ENCODE results near the gene COL16A1. TPM values are rescaled to one million over a fixed set of nuclear protein-coding genes. Genes with fewer than 3 reads are reported as not detected.
A peak's percentile ranks its signal among the peaks of the same experiment; 100 is the strongest.

The COL16A1 gene
- total and polyA plus RNA-seq, 2 of the 13 experiments (the other 11 are each of a cell fraction or from before 2014, with no cell fraction given): 4.3 to 12.2 TPM

GRCh38 chr1:31615414-31615813 is 88.4 kb downstream of the COL16A1 start:
- peaks cover 7 to 45% of the 10 kb centered on the region in 2 experiments for H3K27me3 ChIP-seq (ENCODE audit: control insufficient read depth in 1 of 2, insufficient read depth in 2 of 2, low read length in 2 of 2)
- no peak for FAIRE-seq
- peak; percentile 7; the same call in 1 of the 3 replicates for ATAC-seq
- no peaks in the 10 kb centered on the region for H4K20me1 ChIP-seq (ENCODE audit: insufficient read depth, low read length)
- H3K9ac ChIP-seq (ENCODE audit: insufficient read depth, low read depth, low read length): no peak overlapping the region
- TF ChIP-seq ZNF652 (CRISPR knock-in tag; IDR thresholded peaks at IDR 0.05; ENCODE audit: borderline replicate concordance, low read depth): no peak
- no peak for TF ChIP-seq EED (CRISPR knock-in tag; IDR thresholded peaks at IDR 0.05)
- no peak for TF ChIP-seq PREB (CRISPR knock-in tag; IDR thresholded peaks at IDR 0.05)
- TF ChIP-seq HMGA1 (CRISPR knock-in tag; conservative IDR thresholded peaks at IDR 0.05): no peak
- TF ChIP-seq SRSF9 (IDR thresholded peaks at IDR 0.05; ENCODE audit: borderline replicate concordance, insufficient read depth, low read depth, low read length, poor library complexity, severe bottlenecking): no peak
- no peak for TF ChIP-seq FOXA1 (IDR thresholded peaks at IDR 0.05)
- no peak for TF ChIP-seq FOXA1 (CRISPR knock-in tag; IDR thresholded peaks at IDR 0.05)
- no peak for TF ChIP-seq BRD4 (CRISPR knock-in tag; IDR thresholded peaks at IDR 0.05)
- no peak for TF ChIP-seq TGIF2 (CRISPR knock-in tag; IDR thresholded peaks at IDR 0.05)
- no peak for TF ChIP-seq ZNF570 (CRISPR knock-in tag; IDR thresholded peaks at IDR 0.05; ENCODE audit: borderline replicate concordance)
- no peak for TF ChIP-seq ZGPAT (CRISPR knock-in tag; IDR thresholded peaks at IDR 0.05)
- TF ChIP-seq AFF4 (CRISPR knock-in tag; IDR thresholded peaks at IDR 0.05): no peak
- no peak for TF ChIP-seq ZNF350 (CRISPR knock-in tag; IDR thresholded peaks at IDR 0.05; ENCODE audit: borderline replicate concordance, low read depth)
- TF ChIP-seq HOXA9 (CRISPR knock-in tag; IDR thresholded peaks at IDR 0.05; ENCODE audit: borderline replicate concordance): no peak
- TF ChIP-seq KDM5A (IDR thresholded peaks at IDR 0.05; ENCODE audit: borderline replicate concordance, low read length): no peak
- no peak for TF ChIP-seq TFDP2 (CRISPR knock-in tag; IDR thresholded peaks at IDR 0.05)
- no peak for TF ChIP-seq ZSCAN29 (CRISPR knock-in tag; conservative IDR thresholded peaks at IDR 0.05)
- no peak for TF ChIP-seq TRIM22 (IDR thresholded peaks at IDR 0.05)
- H3K79me2 ChIP-seq (ENCODE audit: insufficient read depth, low read length): no peaks in the 10 kb centered on the region
- peaks cover 9% of the 10 kb centered on the region; the same call in 1 of the 2 replicates for H3K4me1 ChIP-seq (ENCODE audit: insufficient read depth, low read length)
- no TSS peak for BruUV-seq (replicated peaks)
- DNase-seq (ENCODE audit: low spot score): no peak
- no peak overlapping the region for H3K4me3 ChIP-seq (replicated peaks in 1 of 3; ENCODE audit: insufficient read depth in 1 of 3, low read depth in 2 of 3, low read length in 3 of 3)
- H3K27ac ChIP-seq (ENCODE audit: extremely low read length, insufficient read depth, low read length): no peak overlapping the region
- no peaks in the 10 kb centered on the region for H3K9me3 ChIP-seq (ENCODE audit: low read length)
- in situ Hi-C loops (cut with HindIII; ENCODE audit: extremely low pct_ligation_motif_present, low pct_unique_long_range_greater_than_20kb) (no loop called here), intact Hi-C loops (cut with micrococcal nuclease; ENCODE audit: unreplicated experiment) (no loop called here)
- H2AFZ ChIP-seq (ENCODE audit: low read length): no peak overlapping the region
- CTCF ChIA-PET (ENCODE audit: low intra/inter-chr PET ratio, low total read pairs): no interaction called here
- H3K4me2 ChIP-seq (ENCODE audit: low read depth, low read length): no peak overlapping the region
- POLR2A ChIA-PET: no interaction called here
- WGBS (ENCODE audit: low lambda C conversion rate): 34% methylated on average over 4 of the region's 6 CpGs
- H3K36me3 ChIP-seq (replicated peaks in 1 of 2; ENCODE audit: control insufficient read depth in 1 of 2, insufficient read depth in 2 of 2, low read length in 2 of 2): no peaks in the 10 kb centered on the region
